ENCODE data around the gene ARID1B. TPM values are rescaled to one million over a fixed set of nuclear protein-coding genes. Genes with fewer than 3 reads are reported as not detected.

The ARID1B gene
- total and polyA plus RNA-seq, 10 of the 15 experiments (the other 5 are each of a cell fraction or from before 2014, with no cell fraction given) = 24.7 to 133 (median 54.6) TPM

DNA sequence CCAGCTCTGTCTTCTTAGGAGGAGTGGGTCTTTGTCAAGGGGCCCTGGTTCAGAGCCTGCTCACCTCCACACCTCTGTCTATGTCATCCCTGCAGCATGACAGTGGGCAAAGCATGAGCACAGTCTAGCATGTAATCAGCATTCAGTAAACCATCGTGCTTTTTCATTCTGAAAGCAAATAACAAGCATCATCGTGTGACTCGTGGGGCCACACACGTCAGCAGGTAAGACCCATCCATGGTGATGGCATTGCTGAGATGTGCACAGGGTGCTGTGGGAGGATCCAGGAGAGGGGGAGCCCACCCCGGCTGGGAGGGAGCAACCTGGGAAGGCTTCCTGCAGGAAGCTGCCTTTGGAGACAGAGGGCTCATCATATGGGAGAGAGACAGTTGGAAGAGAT lies 439.4 kb downstream of the ARID1B start:
- FAIRE-seq (no peak), DNase-seq (ENCODE audit: low read depth, low spot score) (no peak), ATAC-seq (no peak; the same call in 2 of the 3 replicates)
- H3K9ac ChIP-seq (ENCODE audit: control insufficient read depth, insufficient read depth, low read length) = no peak overlapping the region
- 19% methylated on average over 5 of the region's 5 CpGs for WGBS (ENCODE audit: insufficient coverage, insufficient replicate concordance, low lambda C conversion rate, missing lambda C conversion rate)
- ChIA-PET POLR2A (no interaction called here), RAD21 (ENCODE audit: unreplicated experiment) (no interaction called here), CTCF (interaction anchor here (0.9 kb wide), 1 partner anchor 55 kb away, joined by 3 read pairs; no protein-coding TSS in a partner anchor), SMC1A (ENCODE audit: uncharacterized antibody, unreplicated experiment) (interaction anchor here (0.7 kb wide), 1 partner anchor 112 kb away, joined by 3 read pairs; no protein-coding TSS in a partner anchor)
- no peaks in the 10 kb centered on the region for H3K9me3 ChIP-seq (replicated peaks; ENCODE audit: control insufficient read depth, insufficient read depth, low read length)
- no peaks in the 10 kb centered on the region for H4K20me1 ChIP-seq (ENCODE audit: control insufficient read depth, insufficient read depth)
- H3K4me3 ChIP-seq = no peak overlapping the region
- in situ Hi-C loops (cut with MboI) (no loop called here), intact Hi-C loops (cut with micrococcal nuclease; ENCODE audit: unreplicated experiment) (no loop called here)
- H3K79me2 ChIP-seq (ENCODE audit: control insufficient read depth, insufficient read depth, low read length) = no peaks in the 10 kb centered on the region
- H3K27me3 ChIP-seq (replicated peaks in 1 of 2; ENCODE audit: control insufficient read depth in 2 of 2, insufficient read depth in 2 of 2, low read length in 1 of 2) = no peaks in the 10 kb centered on the region; a peak in 1 of 4 replicates
- no TSS peak for BruUV-seq (replicated peaks)
- H3K27ac ChIP-seq (ENCODE audit: control insufficient read depth, insufficient read depth) = no peak overlapping the region
- no peak overlapping the region for H3K4me2 ChIP-seq (ENCODE audit: control insufficient read depth, insufficient read depth)
- H2AFZ ChIP-seq (ENCODE audit: control insufficient read depth, low read depth, low read length) = no peak overlapping the region
- no peaks in the 10 kb centered on the region for H3K36me3 ChIP-seq (ENCODE audit: control insufficient read depth in 2 of 2, insufficient read depth in 2 of 2, low read length in 1 of 2)
- H3K4me1 ChIP-seq (ENCODE audit: control insufficient read depth, insufficient read depth, low read length) = no peaks in the 10 kb centered on the region
- TF ChIP-seq, protein P1, sequence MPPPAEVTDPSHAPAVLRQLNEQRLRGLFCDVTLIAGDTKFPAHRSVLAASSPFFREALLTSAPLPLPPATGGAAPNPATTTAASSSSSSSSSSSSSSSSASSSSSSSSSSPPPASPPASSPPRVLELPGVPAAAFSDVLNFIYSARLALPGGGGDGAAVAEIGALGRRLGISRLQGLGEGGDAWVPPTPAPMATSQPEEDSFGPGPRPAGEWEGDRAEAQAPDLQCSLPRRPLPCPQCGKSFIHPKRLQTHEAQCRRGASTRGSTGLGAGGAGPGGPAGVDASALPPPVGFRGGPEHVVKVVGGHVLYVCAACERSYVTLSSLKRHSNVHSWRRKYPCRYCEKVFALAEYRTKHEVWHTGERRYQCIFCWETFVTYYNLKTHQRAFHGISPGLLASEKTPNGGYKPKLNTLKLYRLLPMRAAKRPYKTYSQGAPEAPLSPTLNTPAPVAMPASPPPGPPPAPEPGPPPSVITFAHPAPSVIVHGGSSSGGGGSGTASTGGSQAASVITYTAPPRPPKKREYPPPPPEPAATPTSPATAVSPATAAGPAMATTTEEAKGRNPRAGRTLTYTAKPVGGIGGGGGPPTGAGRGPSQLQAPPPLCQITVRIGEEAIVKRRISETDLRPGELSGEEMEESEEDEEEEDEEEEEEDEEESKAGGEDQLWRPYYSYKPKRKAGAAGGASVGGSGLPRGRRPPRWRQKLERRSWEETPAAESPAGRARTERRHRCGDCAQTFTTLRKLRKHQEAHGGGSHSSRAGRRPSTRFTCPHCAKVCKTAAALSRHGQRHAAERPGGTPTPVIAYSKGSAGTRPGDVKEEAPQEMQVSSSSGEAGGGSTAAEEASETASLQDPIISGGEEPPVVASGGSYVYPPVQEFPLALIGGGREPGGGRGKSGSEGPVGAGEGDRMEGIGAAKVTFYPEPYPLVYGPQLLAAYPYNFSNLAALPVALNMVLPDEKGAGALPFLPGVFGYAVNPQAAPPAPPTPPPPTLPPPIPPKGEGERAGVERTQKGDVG (CRISPR knock-in tag; IDR thresholded peaks at IDR 0.05) = no peak
- no peak for TF ChIP-seq BRCA1 (IDR thresholded peaks at IDR 0.05; ENCODE audit: low read depth, low read length)
- TF ChIP-seq MEF2A (IDR thresholded peaks at IDR 0.05; ENCODE audit: insufficient read depth, low read depth, low read length) = no peak
- no peak for TF ChIP-seq NBN (IDR thresholded peaks at IDR 0.05)
- TF ChIP-seq, protein P2, sequence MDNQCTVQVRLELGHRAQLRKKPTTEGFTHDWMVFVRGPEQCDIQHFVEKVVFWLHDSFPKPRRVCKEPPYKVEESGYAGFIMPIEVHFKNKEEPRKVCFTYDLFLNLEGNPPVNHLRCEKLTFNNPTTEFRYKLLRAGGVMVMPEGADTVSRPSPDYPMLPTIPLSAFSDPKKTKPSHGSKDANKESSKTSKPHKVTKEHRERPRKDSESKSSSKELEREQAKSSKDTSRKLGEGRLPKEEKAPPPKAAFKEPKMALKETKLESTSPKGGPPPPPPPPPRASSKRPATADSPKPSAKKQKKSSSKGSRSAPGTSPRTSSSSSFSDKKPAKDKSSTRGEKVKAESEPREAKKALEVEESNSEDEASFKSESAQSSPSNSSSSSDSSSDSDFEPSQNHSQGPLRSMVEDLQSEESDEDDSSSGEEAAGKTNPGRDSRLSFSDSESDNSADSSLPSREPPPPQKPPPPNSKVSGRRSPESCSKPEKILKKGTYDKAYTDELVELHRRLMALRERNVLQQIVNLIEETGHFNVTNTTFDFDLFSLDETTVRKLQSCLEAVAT (IDR thresholded peaks at IDR 0.05) = no peak
- no peak for TF ChIP-seq RUNX3 (IDR thresholded peaks at IDR 0.05; ENCODE audit: low read length)
- TF ChIP-seq EGR1 (IDR thresholded peaks at IDR 0.05; ENCODE audit: borderline replicate concordance in 1 of 2, low read depth in 2 of 2, low read length in 2 of 2) = no peak
- no peak for TF ChIP-seq HDGF (IDR thresholded peaks at IDR 0.05)
- TF ChIP-seq NR2C1 (IDR thresholded peaks at IDR 0.05) = no peak
- TF ChIP-seq, protein P3, sequence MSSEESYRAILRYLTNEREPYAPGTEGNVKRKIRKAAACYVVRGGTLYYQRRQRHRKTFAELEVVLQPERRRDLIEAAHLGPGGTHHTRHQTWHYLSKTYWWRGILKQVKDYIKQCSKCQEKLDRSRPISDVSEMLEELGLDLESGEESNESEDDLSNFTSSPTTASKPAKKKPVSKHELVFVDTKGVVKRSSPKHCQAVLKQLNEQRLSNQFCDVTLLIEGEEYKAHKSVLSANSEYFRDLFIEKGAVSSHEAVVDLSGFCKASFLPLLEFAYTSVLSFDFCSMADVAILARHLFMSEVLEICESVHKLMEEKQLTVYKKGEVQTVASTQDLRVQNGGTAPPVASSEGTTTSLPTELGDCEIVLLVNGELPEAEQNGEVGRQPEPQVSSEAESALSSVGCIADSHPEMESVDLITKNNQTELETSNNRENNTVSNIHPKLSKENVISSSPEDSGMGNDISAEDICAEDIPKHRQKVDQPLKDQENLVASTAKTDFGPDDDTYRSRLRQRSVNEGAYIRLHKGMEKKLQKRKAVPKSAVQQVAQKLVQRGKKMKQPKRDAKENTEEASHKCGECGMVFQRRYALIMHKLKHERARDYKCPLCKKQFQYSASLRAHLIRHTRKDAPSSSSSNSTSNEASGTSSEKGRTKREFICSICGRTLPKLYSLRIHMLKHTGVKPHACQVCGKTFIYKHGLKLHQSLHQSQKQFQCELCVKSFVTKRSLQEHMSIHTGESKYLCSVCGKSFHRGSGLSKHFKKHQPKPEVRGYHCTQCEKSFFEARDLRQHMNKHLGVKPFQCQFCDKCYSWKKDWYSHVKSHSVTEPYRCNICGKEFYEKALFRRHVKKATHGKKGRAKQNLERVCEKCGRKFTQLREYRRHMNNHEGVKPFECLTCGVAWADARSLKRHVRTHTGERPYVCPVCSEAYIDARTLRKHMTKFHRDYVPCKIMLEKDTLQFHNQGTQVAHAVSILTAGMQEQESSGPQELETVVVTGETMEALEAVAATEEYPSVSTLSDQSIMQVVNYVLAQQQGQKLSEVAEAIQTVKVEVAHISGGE (CRISPR knock-in tag; IDR thresholded peaks at IDR 0.05) = no peak
- TF ChIP-seq, protein P4, sequence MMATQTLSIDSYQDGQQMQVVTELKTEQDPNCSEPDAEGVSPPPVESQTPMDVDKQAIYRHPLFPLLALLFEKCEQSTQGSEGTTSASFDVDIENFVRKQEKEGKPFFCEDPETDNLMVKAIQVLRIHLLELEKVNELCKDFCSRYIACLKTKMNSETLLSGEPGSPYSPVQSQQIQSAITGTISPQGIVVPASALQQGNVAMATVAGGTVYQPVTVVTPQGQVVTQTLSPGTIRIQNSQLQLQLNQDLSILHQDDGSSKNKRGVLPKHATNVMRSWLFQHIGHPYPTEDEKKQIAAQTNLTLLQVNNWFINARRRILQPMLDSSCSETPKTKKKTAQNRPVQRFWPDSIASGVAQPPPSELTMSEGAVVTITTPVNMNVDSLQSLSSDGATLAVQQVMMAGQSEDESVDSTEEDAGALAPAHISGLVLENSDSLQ (IDR thresholded peaks at IDR 0.05) = no peak
- TF ChIP-seq, protein P5, sequence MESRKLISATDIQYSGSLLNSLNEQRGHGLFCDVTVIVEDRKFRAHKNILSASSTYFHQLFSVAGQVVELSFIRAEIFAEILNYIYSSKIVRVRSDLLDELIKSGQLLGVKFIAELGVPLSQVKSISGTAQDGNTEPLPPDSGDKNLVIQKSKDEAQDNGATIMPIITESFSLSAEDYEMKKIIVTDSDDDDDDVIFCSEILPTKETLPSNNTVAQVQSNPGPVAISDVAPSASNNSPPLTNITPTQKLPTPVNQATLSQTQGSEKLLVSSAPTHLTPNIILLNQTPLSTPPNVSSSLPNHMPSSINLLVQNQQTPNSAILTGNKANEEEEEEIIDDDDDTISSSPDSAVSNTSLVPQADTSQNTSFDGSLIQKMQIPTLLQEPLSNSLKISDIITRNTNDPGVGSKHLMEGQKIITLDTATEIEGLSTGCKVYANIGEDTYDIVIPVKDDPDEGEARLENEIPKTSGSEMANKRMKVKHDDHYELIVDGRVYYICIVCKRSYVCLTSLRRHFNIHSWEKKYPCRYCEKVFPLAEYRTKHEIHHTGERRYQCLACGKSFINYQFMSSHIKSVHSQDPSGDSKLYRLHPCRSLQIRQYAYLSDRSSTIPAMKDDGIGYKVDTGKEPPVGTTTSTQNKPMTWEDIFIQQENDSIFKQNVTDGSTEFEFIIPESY (IDR thresholded peaks at IDR 0.05) = no peak
- no peak for TF ChIP-seq TAF1 (IDR thresholded peaks at IDR 0.05; ENCODE audit: borderline replicate concordance, low read depth, low read length)
- TF ChIP-seq ZNF24 (IDR thresholded peaks at IDR 0.05) = no peak

Data from GM12878 (cell line).